CD4-positive, CD25-positive, alpha-beta regulatory T cell (primary cell): ENCODE results near the gene SEMA4C. TPM values are rescaled to one million over a fixed set of nuclear protein-coding genes. Genes with fewer than 3 reads are reported as not detected.

ENCODE experiments used
- ATAC-seq, 2 donors: fragments of 150-1000 bp; cut with Tn5 transposase; one replicate each; pipeline ENCODE4 v1.10.0; 2021; ENCODE audit warnings: low read depth in 2 of 2, moderate number of reproducible peaks in 2 of 2, moderate library complexity in 1 of 2
- DNase-seq, 3 donors: peaks; one replicate each; pipeline versions ENCODE4 v3.0.0 to v3.0.0-alpha.2; 2012 to 2022; ENCODE audit warnings: mixed read lengths in 1 of 3
- H3K27ac ChIP-seq: one replicate; pipeline ENCODE4 v1.7.0; 2013; ENCODE audit warnings: mild to moderate bottlenecking, low read length; ENCODE audit not compliant: insufficient read depth, poor library complexity, severe bottlenecking
- H3K27me3 ChIP-seq: one replicate; pipeline ENCODE4 v1.7.0; 2013; ENCODE audit warnings: low read length; ENCODE audit not compliant: control insufficient read depth, insufficient read depth
- H3K36me3 ChIP-seq: one replicate; pipeline ENCODE4 v1.7.0; 2013; ENCODE audit warnings: mild to moderate bottlenecking, low read length, moderate library complexity; ENCODE audit not compliant: control insufficient read depth, insufficient read depth
- H3K4me1 ChIP-seq: 2 replicates; pipeline ENCODE4 v1.7.0; 2013; ENCODE audit warnings: mild to moderate bottlenecking, low read length; ENCODE audit not compliant: insufficient read depth, control insufficient read depth, poor library complexity, severe bottlenecking
- H3K4me3 ChIP-seq: one replicate; pipeline ENCODE4 v1.7.0; 2013; ENCODE audit warnings: low read depth, mild to moderate bottlenecking, low read length, moderate library complexity
- H3K9me3 ChIP-seq, 2 experiments: 1 replicate in 1 of 2; 2 replicates in 1 of 2; pipeline ENCODE4 v1.7.0; 2013; ENCODE audit warnings: low read length in 2 of 2, mild to moderate bottlenecking in 1 of 2, moderate library complexity in 1 of 2; ENCODE audit not compliant: control insufficient read depth in 2 of 2
- H3K27ac Mint-ChIP-seq, 3 donors: one replicate each; pipeline ENCODE4 v1.8.0; 2020 to 2022; ENCODE audit warnings: mild to moderate bottlenecking in 3 of 3, mixed read lengths in 3 of 3, moderate library complexity in 2 of 3
- H3K27me3 Mint-ChIP-seq: one replicate; pipeline ENCODE4 v1.8.0; 2022; ENCODE audit warnings: mild to moderate bottlenecking, mixed read lengths
- H3K36me3 Mint-ChIP-seq: one replicate; pipeline ENCODE4 v1.8.0; 2020; ENCODE audit warnings: mixed read lengths
- H3K4me1 Mint-ChIP-seq, 4 donors: one replicate each; pipeline ENCODE4 v1.8.0; 2020 to 2022; ENCODE audit warnings: mixed read lengths in 4 of 4, mild to moderate bottlenecking in 1 of 4
- H3K4me3 Mint-ChIP-seq, 4 donors: one replicate each; pipeline ENCODE4 v1.8.0; 2020 to 2022; ENCODE audit warnings: mild to moderate bottlenecking in 4 of 4, mixed read lengths in 4 of 4, moderate library complexity in 3 of 4
- H3K9me3 Mint-ChIP-seq, 7 donors: one replicate each; pipeline ENCODE4 v1.8.0; 2020 to 2022; ENCODE audit warnings: mixed read lengths in 7 of 7, mild to moderate bottlenecking in 3 of 7, moderate library complexity in 2 of 7
- polyA plus RNA-seq, 4 donors: library from polyadenylated mRNA; unstranded; fragments of 300-500 nt; fragmentation: Illumina TruSeq; gene quantifications; one replicate each; pipeline ENCODE4 v1.2.3, GENCODE V29; 2021
- total RNA-seq: library from RNA; stranded (reverse); gene quantifications from one replicate; pipeline ENCODE4 v1.2.3, GENCODE V29; 2022

Gene SEMA4C
- total and polyA plus RNA-seq, 5 donors from 2014 or later = 1.3 to 23.3 (median 2.7) TPM

GRCh38 chr2:96828874-96829273 is 41.0 kb downstream of the SEMA4C start:
- no peak for DNase-seq
- no peak overlapping the region for H3K27ac Mint-ChIP-seq
- H3K9me3 ChIP-seq = no peaks in the 10 kb centered on the region
- peaks cover 0 to 9% (median 5%) of the 10 kb centered on the region in 4 donors for H3K4me1 Mint-ChIP-seq
- H3K36me3 ChIP-seq = peaks cover 91% of the 10 kb centered on the region
- no peaks in the 10 kb centered on the region for H3K9me3 Mint-ChIP-seq
- H3K4me3 Mint-ChIP-seq = no peak overlapping the region
- H3K27me3 ChIP-seq = no peaks in the 10 kb centered on the region
- no peak overlapping the region for H3K27ac ChIP-seq
- no peak overlapping the region for H3K4me3 ChIP-seq
- peaks cover 49% of the 10 kb centered on the region for H3K36me3 Mint-ChIP-seq
- ATAC-seq = no peak
- H3K4me1 ChIP-seq = no peaks in the 10 kb centered on the region
- no peaks in the 10 kb centered on the region for H3K27me3 Mint-ChIP-seq

- peaks cover 47% of the 10 kb centered on the region for H3K36me3 Mint-ChIP-seq
- H3K4me3 ChIP-seq = no peak overlapping the region
- no peaks in the 10 kb centered on the region for H3K27me3 Mint-ChIP-seq
- no peaks in the 10 kb centered on the region for H3K9me3 Mint-ChIP-seq
- H3K9me3 ChIP-seq = no peaks in the 10 kb centered on the region
- no peaks in the 10 kb centered on the region for H3K4me1 ChIP-seq
- ATAC-seq = no peak
- H3K4me3 Mint-ChIP-seq = peak overlapping the region in 1 of 4 donors; percentile 27
- peaks cover 91% of the 10 kb centered on the region for H3K36me3 ChIP-seq
- H3K27ac Mint-ChIP-seq = no peak overlapping the region
- H3K27ac ChIP-seq = no peak overlapping the region
- peaks cover 0 to 12% (median 6%) of the 10 kb centered on the region in 4 donors for H3K4me1 Mint-ChIP-seq
- no peak for DNase-seq
- no peaks in the 10 kb centered on the region for H3K27me3 ChIP-seq
Observed at GRCh38 chr2:96828436-96828835, 41.4 kb downstream of the SEMA4C start.

- peaks cover 84% of the 10 kb centered on the region for H3K36me3 ChIP-seq
Observed at GRCh38 chr2:96826546-96827278, 43.2 kb downstream of the SEMA4C start.

GRCh38 chr2:96825057-96825456 is 44.8 kb downstream of the SEMA4C start:
- ATAC-seq = no peak
- Mint-ChIP-seq H3K36me3 (peaks cover 26% of the 10 kb centered on the region), H3K27me3 (no peaks in the 10 kb centered on the region), H3K9me3 (no peaks in the 10 kb centered on the region), H3K4me1 (peaks cover 5 to 36% (median 28%) of the 10 kb centered on the region in 4 donors), H3K27ac (no peak overlapping the region), H3K4me3 (no peak overlapping the region)
- no peak overlapping the region for H3K27ac ChIP-seq
- H3K27me3 ChIP-seq = no peaks in the 10 kb centered on the region
- H3K4me1 ChIP-seq = peaks cover 17% of the 10 kb centered on the region
- H3K4me3 ChIP-seq = no peak overlapping the region
- H3K9me3 ChIP-seq = no peaks in the 10 kb centered on the region
- H3K36me3 ChIP-seq = peaks cover 72% of the 10 kb centered on the region
- DNase-seq = no peak

More at GRCh38 chr2:96826546-96827278, 43.2 kb downstream of the SEMA4C start:
- Mint-ChIP-seq H3K4me3 (no peak overlapping the region), H3K4me1 (peaks cover 0 to 24% (median 13%) of the 10 kb centered on the region in 4 donors), H3K36me3 (peaks cover 38% of the 10 kb centered on the region), H3K9me3 (no peaks in the 10 kb centered on the region), H3K27ac (peak overlapping the region in 1 of 3 donors; percentile 46), H3K27me3 (no peaks in the 10 kb centered on the region)
- H3K4me3 ChIP-seq = no peak overlapping the region
- no peak overlapping the region for H3K27ac ChIP-seq
- no peaks in the 10 kb centered on the region for H3K27me3 ChIP-seq
- H3K9me3 ChIP-seq = no peaks in the 10 kb centered on the region
- ATAC-seq (no peak), DNase-seq (no peak)
- peaks cover 1% of the 10 kb centered on the region for H3K4me1 ChIP-seq

- Mint-ChIP-seq H3K4me3 (peak overlapping the region in 1 of 4 donors; percentile 27), H3K4me1 (peaks cover 12 to 42% (median 32%) of the 10 kb centered on the region in 4 donors), H3K36me3 (peaks cover 22% of the 10 kb centered on the region), H3K27me3 (no peaks in the 10 kb centered on the region), H3K9me3 (no peaks in the 10 kb centered on the region), H3K27ac (peak overlapping the region in 2 of 3 donors; percentile 35 to 82)
- Histone ChIP-seq H3K36me3 (peaks cover 65% of the 10 kb centered on the region), H3K9me3 (no peaks in the 10 kb centered on the region), H3K27me3 (no peaks in the 10 kb centered on the region), H3K27ac (no peak overlapping the region), H3K4me3 (no peak overlapping the region), H3K4me1 (peaks cover 24% of the 10 kb centered on the region)
- ATAC-seq (no peak), DNase-seq (no peak)
Observed at GRCh38 chr2:96824079-96824870, 45.6 kb downstream of the SEMA4C start.

- H3K4me1 Mint-ChIP-seq = peaks cover 19 to 52% (median 41%) of the 10 kb centered on the region in 4 donors
- H3K36me3 Mint-ChIP-seq = peaks cover 15% of the 10 kb centered on the region
- DNase-seq = no peak
- no peak overlapping the region for H3K4me3 Mint-ChIP-seq
- no peak for ATAC-seq
- Histone ChIP-seq H3K4me1 (peaks cover 35% of the 10 kb centered on the region), H3K27me3 (no peaks in the 10 kb centered on the region), H3K27ac (no peak overlapping the region), H3K4me3 (no peak overlapping the region), H3K9me3 (no peaks in the 10 kb centered on the region), H3K36me3 (peaks cover 56% of the 10 kb centered on the region)
- H3K9me3 Mint-ChIP-seq = no peaks in the 10 kb centered on the region
- no peak overlapping the region for H3K27ac Mint-ChIP-seq
- H3K27me3 Mint-ChIP-seq = no peaks in the 10 kb centered on the region
Observed at GRCh38 chr2:96823198-96823597, 46.7 kb downstream of the SEMA4C start.

GRCh38 chr2:96822786-96823185 is 47.1 kb downstream of the SEMA4C start:
- H3K4me1 ChIP-seq = peaks cover 39% of the 10 kb centered on the region
- no peak overlapping the region for H3K4me3 Mint-ChIP-seq
- peak overlapping the region in 1 of 3 donors; percentile 90 for H3K27ac Mint-ChIP-seq
- no peaks in the 10 kb centered on the region for H3K9me3 Mint-ChIP-seq
- no peak overlapping the region for H3K27ac ChIP-seq
- H3K4me3 ChIP-seq = no peak overlapping the region
- H3K27me3 Mint-ChIP-seq = no peaks in the 10 kb centered on the region
- H3K9me3 ChIP-seq = no peaks in the 10 kb centered on the region
- DNase-seq (no peak), ATAC-seq (no peak)
- H3K4me1 Mint-ChIP-seq = peaks cover 19 to 57% (median 44%) of the 10 kb centered on the region in 4 donors
- peaks cover 12% of the 10 kb centered on the region for H3K36me3 Mint-ChIP-seq
- H3K27me3 ChIP-seq = no peaks in the 10 kb centered on the region
- peaks cover 52% of the 10 kb centered on the region for H3K36me3 ChIP-seq
